HEK293 (cell line): ENCODE measurements around the gene LPGAT1.

Source experiments
- CTCF ChIA-PET: fragments of 350-600 bp; formaldehyde crosslinking; extraction: SDS; loops from one replicate; lab custom pipeline; 2021; ENCODE audit warnings: antibody characterized with exemption; lab: Yijun Ruan, JAX
- POLR2A ChIA-PET: fragments of 300-600 bp; formaldehyde crosslinking; extraction: SDS; loops from one replicate; lab custom pipeline; 2020; ENCODE audit warnings: antibody characterized with exemption, inconsistent platforms; lab: Yijun Ruan, JAX
- H3K27ac ChIP-seq: fragments of 200-500 bp; sonication (Bioruptor generic); 2 replicates; pipeline ENCODE4 v1.5.1; 2014; ENCODE audit warnings: low read depth, low read length, control low read depth, inconsistent platforms; ENCODE audit errors: extremely low read depth
- H3K36me3 ChIP-seq, 2 experiments: fragments of 200-500 bp in 1 of 2; sonication (Bioruptor generic) in 1 of 2; 1 replicate in 1 of 2; 2 replicates in 1 of 2; pipeline ENCODE4 v1.5.1; 2014 to 2017; ENCODE audit warnings: inconsistent platforms in 2 of 2, low read length in 2 of 2; ENCODE audit not compliant: control insufficient read depth in 2 of 2, insufficient read depth in 1 of 2
- H3K4me1 ChIP-seq: fragments of 200-500 bp; sonication (Bioruptor generic); 2 replicates; pipeline ENCODE4 v1.5.1; 2014; ENCODE audit warnings: mild to moderate bottlenecking, low read length, inconsistent platforms; ENCODE audit not compliant: control insufficient read depth, insufficient read depth
- H3K4me3 ChIP-seq: 2 replicates; pipeline ENCODE4 v1.5.1; 2011; ENCODE audit warnings: low read depth, mild to moderate bottlenecking, control low read depth, low read length, moderate library complexity
- H3K9me3 ChIP-seq: fragments of 200-500 bp; sonication (Bioruptor generic); 2 replicates; pipeline ENCODE4 v1.5.1; 2014; ENCODE audit warnings: low read depth, low read length, inconsistent platforms; ENCODE audit not compliant: control insufficient read depth, insufficient read depth
- GLIS1 ChIP-seq: fragments of 450-650 bp; formaldehyde crosslinking; IDR thresholded peaks from 2 replicates; pipeline ENCODE4 v1.5.1; 2016; ENCODE audit warnings: missing biosample characterization, missing genetic modification characterization
- HOXD13 ChIP-seq: sonication (generic); formaldehyde crosslinking; IDR thresholded peaks from 2 replicates; pipeline ENCODE4 v1.8.0; 2022; ENCODE audit warnings: missing genetic modification reagents, borderline replicate concordance
- REPIN1 ChIP-seq: fragments of 450-650 bp; formaldehyde crosslinking; IDR thresholded peaks from 2 replicates; pipeline ENCODE4 v1.5.1; 2017; ENCODE audit warnings: missing biosample characterization, missing genetic modification characterization, low read depth
- ZBTB20 ChIP-seq: fragments of 450-650 bp; formaldehyde crosslinking; IDR thresholded peaks from 2 replicates; pipeline ENCODE4 v1.5.1; 2016; ENCODE audit warnings: missing biosample characterization, missing genetic modification characterization
- ZFHX2 ChIP-seq: fragments of 450-650 bp; formaldehyde crosslinking; conservative IDR thresholded peaks from 2 replicates; pipeline ENCODE4 v1.5.1; 2016; ENCODE audit warnings: missing biosample characterization, missing genetic modification characterization
- ZNF132 ChIP-seq: fragments of 450-650 bp; formaldehyde crosslinking; IDR thresholded peaks from 2 replicates; pipeline ENCODE4 v1.5.1; 2017; ENCODE audit warnings: missing biosample characterization, missing genetic modification characterization, borderline replicate concordance
- ZNF324 ChIP-seq: fragments of 450-650 bp; formaldehyde crosslinking; IDR thresholded peaks from 2 replicates; pipeline ENCODE4 v1.5.1; 2016; ENCODE audit warnings: missing biosample characterization, missing genetic modification characterization
- ZNF335 ChIP-seq: fragments of 450-650 bp; formaldehyde crosslinking; conservative IDR thresholded peaks from 2 replicates; pipeline ENCODE4 v1.5.1; 2016; ENCODE audit warnings: missing biosample characterization, missing genetic modification characterization
- ZNF37A ChIP-seq: fragments of 450-650 bp; IDR thresholded peaks from 2 replicates; pipeline ENCODE4 v1.5.1; 2018; ENCODE audit warnings: missing biosample characterization, missing genetic modification characterization
- ZNF514 ChIP-seq: fragments of 450-650 bp; formaldehyde crosslinking; IDR thresholded peaks from 2 replicates; pipeline ENCODE4 v1.5.1; 2016; ENCODE audit warnings: missing biosample characterization, missing genetic modification characterization
- ZNF560 ChIP-seq: fragments of 450-650 bp; formaldehyde crosslinking; IDR thresholded peaks from 2 replicates; pipeline ENCODE4 v1.5.1; 2017; ENCODE audit warnings: missing biosample characterization, missing genetic modification characterization, borderline replicate concordance
- ZNF600 ChIP-seq: fragments of 450-650 bp; formaldehyde crosslinking; IDR thresholded peaks from 2 replicates; pipeline ENCODE4 v1.5.1; 2016; ENCODE audit warnings: missing biosample characterization, missing genetic modification characterization
- ZNF626 ChIP-seq: fragments of 450-650 bp; sonication (Bioruptor Pico); formaldehyde crosslinking; IDR thresholded peaks from 2 replicates; pipeline ENCODE4 v1.5.1; 2018; ENCODE audit warnings: missing biosample characterization, missing genetic modification characterization, inconsistent platforms
- ZNF837 ChIP-seq: fragments of 450-650 bp; formaldehyde crosslinking; IDR thresholded peaks from 2 replicates; pipeline ENCODE4 v1.5.1; 2016; ENCODE audit warnings: missing biosample characterization, missing genetic modification characterization
- TF ChIP-seq, protein P1 (sequence below): fragments of 450-650 bp; formaldehyde crosslinking; IDR thresholded peaks from 2 replicates; pipeline ENCODE4 v1.5.1; 2016; ENCODE audit warnings: missing biosample characterization, missing genetic modification characterization
- TF ChIP-seq, protein P2 (sequence below): fragments of 450-650 bp; formaldehyde crosslinking; IDR thresholded peaks from 2 replicates; pipeline ENCODE4 v1.5.1; 2016; ENCODE audit warnings: missing biosample characterization, missing genetic modification characterization
- TF ChIP-seq, protein P3 (sequence below): fragments of 450-650 bp; formaldehyde crosslinking; IDR thresholded peaks from 2 replicates; pipeline ENCODE4 v1.5.1; 2016; ENCODE audit warnings: missing biosample characterization, missing genetic modification characterization
- TF ChIP-seq, protein P4 (sequence below): fragments of 450-650 bp; formaldehyde crosslinking; IDR thresholded peaks from 2 replicates; pipeline ENCODE4 v1.5.1; 2016; ENCODE audit warnings: missing biosample characterization, missing genetic modification characterization
- TF ChIP-seq, protein P5 (sequence below): fragments of 450-650 bp; formaldehyde crosslinking; IDR thresholded peaks from 2 replicates; pipeline ENCODE4 v1.5.1; 2017; ENCODE audit warnings: missing biosample characterization, missing genetic modification characterization

LPGAT1 gene

DNA sequence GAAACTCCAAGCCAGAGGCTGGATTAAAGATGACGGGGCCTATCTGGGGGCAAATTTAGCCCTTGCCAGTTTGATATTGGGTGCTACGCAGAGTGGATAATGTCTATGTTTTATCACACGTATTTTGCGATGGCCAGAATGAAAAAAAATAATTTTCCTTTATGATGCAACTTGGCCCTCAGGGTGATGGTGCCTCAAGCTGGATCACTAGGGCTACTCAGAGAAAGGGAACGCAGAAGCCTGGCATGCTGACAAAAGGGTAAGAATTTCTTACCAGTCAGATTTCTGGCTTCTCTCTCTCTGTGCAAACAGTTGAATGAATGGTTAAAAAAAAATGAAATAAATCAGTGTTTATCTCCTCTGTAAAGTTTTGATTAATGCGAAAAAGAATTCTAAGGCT, 122.6 kb downstream of the LPGAT1 start (continued):
- no peak for TF ChIP-seq ZNF335 (tag by site-specific recombination)
- no peak for TF ChIP-seq ZFHX2 (tag by site-specific recombination)
- no peak for TF ChIP-seq ZNF514 (tag by site-specific recombination)
- no peak for TF ChIP-seq ZNF132 (tag by site-specific recombination)
- no peak for TF ChIP-seq ZNF837 (tag by site-specific recombination)
- TF ChIP-seq, protein P1, sequence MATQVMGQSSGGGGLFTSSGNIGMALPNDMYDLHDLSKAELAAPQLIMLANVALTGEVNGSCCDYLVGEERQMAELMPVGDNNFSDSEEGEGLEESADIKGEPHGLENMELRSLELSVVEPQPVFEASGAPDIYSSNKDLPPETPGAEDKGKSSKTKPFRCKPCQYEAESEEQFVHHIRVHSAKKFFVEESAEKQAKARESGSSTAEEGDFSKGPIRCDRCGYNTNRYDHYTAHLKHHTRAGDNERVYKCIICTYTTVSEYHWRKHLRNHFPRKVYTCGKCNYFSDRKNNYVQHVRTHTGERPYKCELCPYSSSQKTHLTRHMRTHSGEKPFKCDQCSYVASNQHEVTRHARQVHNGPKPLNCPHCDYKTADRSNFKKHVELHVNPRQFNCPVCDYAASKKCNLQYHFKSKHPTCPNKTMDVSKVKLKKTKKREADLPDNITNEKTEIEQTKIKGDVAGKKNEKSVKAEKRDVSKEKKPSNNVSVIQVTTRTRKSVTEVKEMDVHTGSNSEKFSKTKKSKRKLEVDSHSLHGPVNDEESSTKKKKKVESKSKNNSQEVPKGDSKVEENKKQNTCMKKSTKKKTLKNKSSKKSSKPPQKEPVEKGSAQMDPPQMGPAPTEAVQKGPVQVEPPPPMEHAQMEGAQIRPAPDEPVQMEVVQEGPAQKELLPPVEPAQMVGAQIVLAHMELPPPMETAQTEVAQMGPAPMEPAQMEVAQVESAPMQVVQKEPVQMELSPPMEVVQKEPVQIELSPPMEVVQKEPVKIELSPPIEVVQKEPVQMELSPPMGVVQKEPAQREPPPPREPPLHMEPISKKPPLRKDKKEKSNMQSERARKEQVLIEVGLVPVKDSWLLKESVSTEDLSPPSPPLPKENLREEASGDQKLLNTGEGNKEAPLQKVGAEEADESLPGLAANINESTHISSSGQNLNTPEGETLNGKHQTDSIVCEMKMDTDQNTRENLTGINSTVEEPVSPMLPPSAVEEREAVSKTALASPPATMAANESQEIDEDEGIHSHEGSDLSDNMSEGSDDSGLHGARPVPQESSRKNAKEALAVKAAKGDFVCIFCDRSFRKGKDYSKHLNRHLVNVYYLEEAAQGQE (tag by site-specific recombination): no peak
- TF ChIP-seq, protein P2, sequence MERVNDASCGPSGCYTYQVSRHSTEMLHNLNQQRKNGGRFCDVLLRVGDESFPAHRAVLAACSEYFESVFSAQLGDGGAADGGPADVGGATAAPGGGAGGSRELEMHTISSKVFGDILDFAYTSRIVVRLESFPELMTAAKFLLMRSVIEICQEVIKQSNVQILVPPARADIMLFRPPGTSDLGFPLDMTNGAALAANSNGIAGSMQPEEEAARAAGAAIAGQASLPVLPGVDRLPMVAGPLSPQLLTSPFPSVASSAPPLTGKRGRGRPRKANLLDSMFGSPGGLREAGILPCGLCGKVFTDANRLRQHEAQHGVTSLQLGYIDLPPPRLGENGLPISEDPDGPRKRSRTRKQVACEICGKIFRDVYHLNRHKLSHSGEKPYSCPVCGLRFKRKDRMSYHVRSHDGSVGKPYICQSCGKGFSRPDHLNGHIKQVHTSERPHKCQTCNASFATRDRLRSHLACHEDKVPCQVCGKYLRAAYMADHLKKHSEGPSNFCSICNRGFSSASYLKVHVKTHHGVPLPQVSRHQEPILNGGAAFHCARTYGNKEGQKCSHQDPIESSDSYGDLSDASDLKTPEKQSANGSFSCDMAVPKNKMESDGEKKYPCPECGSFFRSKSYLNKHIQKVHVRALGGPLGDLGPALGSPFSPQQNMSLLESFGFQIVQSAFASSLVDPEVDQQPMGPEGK: no peak
- TF ChIP-seq ZBTB20: no peak

DNA sequence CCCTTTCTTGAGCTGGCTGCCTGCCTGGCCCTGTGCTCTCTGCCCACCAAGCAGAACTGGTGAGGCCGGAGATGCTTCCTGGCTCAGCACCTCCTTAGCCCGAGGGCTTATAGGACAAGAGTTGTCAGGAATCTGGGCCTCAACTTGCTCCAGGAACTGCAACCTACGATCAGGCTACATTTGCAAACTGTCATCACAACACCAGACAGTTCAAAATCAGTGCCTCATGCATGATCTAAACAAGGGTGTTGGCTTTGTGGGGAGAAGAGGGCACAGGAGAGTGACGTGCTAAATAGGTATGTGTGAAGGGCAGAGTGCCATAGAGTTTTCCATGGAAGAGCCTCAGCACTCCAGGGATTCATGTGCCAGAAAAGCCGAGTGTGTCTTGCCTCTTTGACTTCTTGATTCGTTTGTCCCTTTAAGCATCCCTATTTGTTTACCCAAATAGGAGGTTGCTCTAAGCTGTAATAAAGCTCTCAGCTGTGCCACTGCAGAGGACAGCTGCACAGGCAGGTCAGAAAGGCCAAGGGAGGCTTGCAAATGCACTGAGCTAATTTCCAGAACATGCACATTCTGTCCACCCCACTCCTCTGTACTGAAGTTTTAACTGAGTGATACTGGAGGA, 125.0 kb downstream of the LPGAT1 start:
- Histone ChIP-seq H3K9me3 (no peaks in the 10 kb centered on the region), H3K27ac (no peak overlapping the region), H3K36me3 (no peaks in the 10 kb centered on the region), H3K4me3 (no peak overlapping the region)
- ChIA-PET POLR2A (no interaction called here), CTCF (interaction anchor here (0.8 to 0.9 kb wide), 2 partner anchors 22 to 329 kb away, joined by 4 to 7 read pairs; no protein-coding TSS in a partner anchor)
- no peak for TF ChIP-seq ZNF600 (tag by site-specific recombination)
- no peak for TF ChIP-seq ZNF837 (tag by site-specific recombination)
- TF ChIP-seq, all 188 proteins: peak for 0
- H3K4me1 ChIP-seq: no peaks in the 10 kb centered on the region

DNA sequence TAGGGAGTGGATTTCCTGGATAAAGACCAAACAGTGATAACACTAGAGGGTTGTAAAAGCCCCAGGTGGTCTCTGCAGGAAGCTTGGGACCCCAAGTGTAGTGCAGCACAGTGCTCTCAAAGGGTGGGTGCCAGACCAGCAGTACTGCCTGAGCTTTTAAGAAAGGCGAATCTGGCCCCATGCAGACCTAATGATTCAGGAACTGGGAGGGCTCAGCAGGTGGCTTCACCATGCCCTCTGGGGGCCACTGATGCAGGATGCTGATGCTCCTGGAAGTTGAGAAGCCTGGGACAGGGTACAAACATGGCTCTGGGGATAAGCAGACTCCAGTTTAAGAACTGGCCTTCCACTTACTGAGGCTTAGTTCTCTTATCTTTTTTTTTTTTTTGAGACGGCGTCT, 126.0 kb downstream of the LPGAT1 start:
- Histone ChIP-seq H3K36me3 (no peaks in the 10 kb centered on the region), H3K4me1 (no peaks in the 10 kb centered on the region), H3K9me3 (no peaks in the 10 kb centered on the region), H3K27ac (no peak overlapping the region), H3K4me3 (no peak overlapping the region)
- ChIA-PET CTCF (interaction anchor here (0.6 to 0.9 kb wide), 2 partner anchors 23 to 333 kb away, joined by 3 to 4 read pairs; no protein-coding TSS in a partner anchor), POLR2A (no interaction called here)
- TF ChIP-seq ZNF37A (tag by site-specific recombination): no peak
- TF ChIP-seq ZNF560 (tag by site-specific recombination): no peak
- no peak for TF ChIP-seq REPIN1
- no peak for TF ChIP-seq ZNF626
- TF ChIP-seq, protein P3, sequence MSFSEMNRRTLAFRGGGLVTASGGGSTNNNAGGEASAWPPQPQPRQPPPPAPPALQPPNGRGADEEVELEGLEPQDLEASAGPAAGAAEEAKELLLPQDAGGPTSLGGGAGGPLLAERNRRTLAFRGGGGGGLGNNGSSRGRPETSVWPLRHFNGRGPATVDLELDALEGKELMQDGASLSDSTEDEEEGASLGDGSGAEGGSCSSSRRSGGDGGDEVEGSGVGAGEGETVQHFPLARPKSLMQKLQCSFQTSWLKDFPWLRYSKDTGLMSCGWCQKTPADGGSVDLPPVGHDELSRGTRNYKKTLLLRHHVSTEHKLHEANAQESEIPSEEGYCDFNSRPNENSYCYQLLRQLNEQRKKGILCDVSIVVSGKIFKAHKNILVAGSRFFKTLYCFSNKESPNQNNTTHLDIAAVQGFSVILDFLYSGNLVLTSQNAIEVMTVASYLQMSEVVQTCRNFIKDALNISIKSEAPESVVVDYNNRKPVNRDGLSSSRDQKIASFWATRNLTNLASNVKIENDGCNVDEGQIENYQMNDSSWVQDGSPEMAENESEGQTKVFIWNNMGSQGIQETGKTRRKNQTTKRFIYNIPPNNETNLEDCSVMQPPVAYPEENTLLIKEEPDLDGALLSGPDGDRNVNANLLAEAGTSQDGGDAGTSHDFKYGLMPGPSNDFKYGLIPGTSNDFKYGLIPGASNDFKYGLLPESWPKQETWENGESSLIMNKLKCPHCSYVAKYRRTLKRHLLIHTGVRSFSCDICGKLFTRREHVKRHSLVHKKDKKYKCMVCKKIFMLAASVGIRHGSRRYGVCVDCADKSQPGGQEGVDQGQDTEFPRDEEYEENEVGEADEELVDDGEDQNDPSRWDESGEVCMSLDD: no peak
- TF ChIP-seq, protein P4, sequence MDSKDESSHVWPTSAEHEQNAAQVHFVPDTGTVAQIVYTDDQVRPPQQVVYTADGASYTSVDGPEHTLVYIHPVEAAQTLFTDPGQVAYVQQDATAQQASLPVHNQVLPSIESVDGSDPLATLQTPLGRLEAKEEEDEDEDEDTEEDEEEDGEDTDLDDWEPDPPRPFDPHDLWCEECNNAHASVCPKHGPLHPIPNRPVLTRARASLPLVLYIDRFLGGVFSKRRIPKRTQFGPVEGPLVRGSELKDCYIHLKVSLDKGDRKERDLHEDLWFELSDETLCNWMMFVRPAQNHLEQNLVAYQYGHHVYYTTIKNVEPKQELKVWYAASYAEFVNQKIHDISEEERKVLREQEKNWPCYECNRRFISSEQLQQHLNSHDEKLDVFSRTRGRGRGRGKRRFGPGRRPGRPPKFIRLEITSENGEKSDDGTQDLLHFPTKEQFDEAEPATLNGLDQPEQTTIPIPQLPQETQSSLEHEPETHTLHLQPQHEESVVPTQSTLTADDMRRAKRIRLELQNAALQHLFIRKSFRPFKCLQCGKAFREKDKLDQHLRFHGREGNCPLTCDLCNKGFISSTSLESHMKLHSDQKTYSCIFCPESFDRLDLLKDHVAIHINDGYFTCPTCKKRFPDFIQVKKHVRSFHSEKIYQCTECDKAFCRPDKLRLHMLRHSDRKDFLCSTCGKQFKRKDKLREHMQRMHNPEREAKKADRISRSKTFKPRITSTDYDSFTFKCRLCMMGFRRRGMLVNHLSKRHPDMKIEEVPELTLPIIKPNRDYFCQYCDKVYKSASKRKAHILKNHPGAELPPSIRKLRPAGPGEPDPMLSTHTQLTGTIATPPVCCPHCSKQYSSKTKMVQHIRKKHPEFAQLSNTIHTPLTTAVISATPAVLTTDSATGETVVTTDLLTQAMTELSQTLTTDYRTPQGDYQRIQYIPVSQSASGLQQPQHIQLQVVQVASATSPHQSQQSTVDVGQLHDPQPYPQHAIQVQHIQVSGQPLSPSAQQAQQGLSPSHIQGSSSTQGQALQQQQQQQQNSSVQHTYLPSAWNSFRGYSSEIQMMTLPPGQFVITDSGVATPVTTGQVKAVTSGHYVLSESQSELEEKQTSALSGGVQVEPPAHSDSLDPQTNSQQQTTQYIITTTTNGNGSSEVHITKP (tag by site-specific recombination): no peak
- TF ChIP-seq HOXD13 (CRISPR knock-in tag): no peak
- peak; percentile 77 for TF ChIP-seq GLIS1
- TF ChIP-seq ZNF324: no peak
- TF ChIP-seq, protein P5, sequence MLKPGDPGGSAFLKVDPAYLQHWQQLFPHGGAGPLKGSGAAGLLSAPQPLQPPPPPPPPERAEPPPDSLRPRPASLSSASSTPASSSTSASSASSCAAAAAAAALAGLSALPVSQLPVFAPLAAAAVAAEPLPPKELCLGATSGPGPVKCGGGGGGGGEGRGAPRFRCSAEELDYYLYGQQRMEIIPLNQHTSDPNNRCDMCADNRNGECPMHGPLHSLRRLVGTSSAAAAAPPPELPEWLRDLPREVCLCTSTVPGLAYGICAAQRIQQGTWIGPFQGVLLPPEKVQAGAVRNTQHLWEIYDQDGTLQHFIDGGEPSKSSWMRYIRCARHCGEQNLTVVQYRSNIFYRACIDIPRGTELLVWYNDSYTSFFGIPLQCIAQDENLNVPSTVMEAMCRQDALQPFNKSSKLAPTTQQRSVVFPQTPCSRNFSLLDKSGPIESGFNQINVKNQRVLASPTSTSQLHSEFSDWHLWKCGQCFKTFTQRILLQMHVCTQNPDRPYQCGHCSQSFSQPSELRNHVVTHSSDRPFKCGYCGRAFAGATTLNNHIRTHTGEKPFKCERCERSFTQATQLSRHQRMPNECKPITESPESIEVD (tag by site-specific recombination): no peak
